Natural killer cell (primary cell): Measurements from ENCODE around the gene PUS1. TPM values are rescaled to one million over a fixed set of nuclear protein-coding genes. Genes with fewer than 3 reads are reported as not detected.

Experiments
- ATAC-seq, 3 donors: fragments of 150-1000 bp in 2 of 3; fragments of 200-7000 bp in 1 of 3; cut with Tn5 transposase; 1 replicate in 1 of 3; 2 replicates in 2 of 3; pipeline ENCODE4 v1.10.0; 2021; ENCODE audit warnings: mild to moderate bottlenecking in 2 of 3, moderate library complexity in 2 of 3
- DNase-seq, 2 donors: peaks; one replicate each; pipeline versions ENCODE4 v3.0.0 to v3.0.0-alpha.2; 2013 to 2021; ENCODE audit warnings: mixed read lengths in 1 of 2
- H3K27ac ChIP-seq: one replicate; pipeline ENCODE4 v1.5.1; 2013; ENCODE audit warnings: mild to moderate bottlenecking, low read length
- H3K27me3 ChIP-seq: one replicate; pipeline ENCODE4 v1.6.1; 2013; ENCODE audit warnings: low read length; ENCODE audit not compliant: control insufficient read depth, insufficient read depth
- H3K36me3 ChIP-seq: one replicate; pipeline ENCODE4 v1.6.1; 2013; ENCODE audit warnings: low read length; ENCODE audit not compliant: control insufficient read depth, insufficient read depth
- H3K4me1 ChIP-seq: one replicate; pipeline ENCODE4 v1.6.1; 2013; ENCODE audit warnings: low read length; ENCODE audit not compliant: control insufficient read depth, insufficient read depth
- H3K4me3 ChIP-seq: one replicate; pipeline ENCODE4 v1.5.1; 2013; ENCODE audit warnings: low read length
- H3K9me3 ChIP-seq: one replicate; pipeline ENCODE4 v1.6.1; 2013; ENCODE audit warnings: low read length; ENCODE audit not compliant: control insufficient read depth, insufficient read depth
- H3K27ac Mint-ChIP-seq, 2 donors: one replicate each; pipeline ENCODE4 v1.8.0; 2022; ENCODE audit warnings: mild to moderate bottlenecking in 2 of 2, mixed read lengths in 2 of 2, moderate library complexity in 1 of 2
- H3K27me3 Mint-ChIP-seq, 2 donors: one replicate each; pipeline ENCODE4 v1.8.0; 2022; ENCODE audit warnings: low read depth in 2 of 2, mixed read lengths in 2 of 2
- H3K36me3 Mint-ChIP-seq: one replicate; pipeline ENCODE4 v1.8.0; 2022; ENCODE audit warnings: mixed read lengths
- H3K4me1 Mint-ChIP-seq, 2 donors: one replicate each; pipeline ENCODE4 v1.8.0; 2022; ENCODE audit warnings: mixed read lengths in 2 of 2
- H3K4me3 Mint-ChIP-seq: one replicate; pipeline ENCODE4 v1.8.0; 2022; ENCODE audit warnings: mild to moderate bottlenecking, moderate library complexity, mixed read lengths
- H3K9me3 Mint-ChIP-seq, 2 donors: one replicate each; pipeline ENCODE4 v1.8.0; 2022; ENCODE audit warnings: mixed read lengths in 2 of 2
- CTCF ChIP-seq: fragments of 200-600 bp; IDR thresholded peaks from one replicate; pipeline ENCODE4 v1.8.0; 2022; ENCODE audit warnings: antibody characterized with exemption
- WGBS: methylation state at CpG from one replicate; pipeline ENCODE4 v1.1.7; 2013; ENCODE audit warnings: missing lambda C conversion rate; ENCODE audit not compliant: insufficient coverage; 5-methylcytosine and 5-hydroxymethylcytosine counted together
- intact Hi-C: fragments of 100-400 bp; cut with micrococcal nuclease; formaldehyde crosslinking; loops from one replicate; pipeline ENCODE4 v1.14.2; 2022
- total RNA-seq, 4 donors: library from RNA; stranded (reverse); fragments of 120-200 nt in 1 of 4; gene quantifications; one replicate each; pipeline versions ENCODE4 v1.2.3 to v1.2.4, GENCODE V29; 2013 to 2022

The PUS1 gene
- total RNA-seq, 3 donors from 2014 or later (not counting 1 experiment from before 2014, with no cell fraction given): 16.9 to 21.9 (median 20.6) TPM

GRCh38 chr12:131908092-131909080, 20.7 kb upstream of the PUS1 start:
- H3K9me3 ChIP-seq: no peaks in the 10 kb centered on the region
- no peak overlapping the region for H3K4me3 ChIP-seq
- Mint-ChIP-seq H3K27ac (no peak overlapping the region), H3K4me1 (peaks cover 0 to 13% of the 10 kb centered on the region in 2 donors), H3K27me3 (no peaks in the 10 kb centered on the region), H3K36me3 (no peaks in the 10 kb centered on the region), H3K4me3 (no peak overlapping the region), H3K9me3 (no peaks in the 10 kb centered on the region)
- no peak overlapping the region for H3K27ac ChIP-seq
- no peak for TF ChIP-seq CTCF
- WGBS: 98% methylated on average over 96 of the region's 96 CpGs
- no peak for ATAC-seq
- H3K36me3 ChIP-seq: peaks cover 25% of the 10 kb centered on the region
- H3K4me1 ChIP-seq: peaks cover 5% of the 10 kb centered on the region
- no peaks in the 10 kb centered on the region for H3K27me3 ChIP-seq
- no peak for DNase-seq
- intact Hi-C loops: no loop called here

GRCh38 chr12:131909081-131909751, 19.9 kb upstream of the PUS1 start:
- Histone ChIP-seq H3K27me3 (no peaks in the 10 kb centered on the region), H3K4me3 (no peak overlapping the region), H3K4me1 (peaks cover 5% of the 10 kb centered on the region), H3K36me3 (peaks cover 28% of the 10 kb centered on the region), H3K27ac (no peak overlapping the region), H3K9me3 (no peaks in the 10 kb centered on the region)
- intact Hi-C loops: no loop called here
- no peak overlapping the region for H3K4me3 Mint-ChIP-seq
- H3K4me1 Mint-ChIP-seq: peaks cover 0 to 7% of the 10 kb centered on the region in 2 donors
- no peaks in the 10 kb centered on the region for H3K9me3 Mint-ChIP-seq
- TF ChIP-seq CTCF: no peak
- DNase-seq (no peak), ATAC-seq (no peak)
- no peaks in the 10 kb centered on the region for H3K36me3 Mint-ChIP-seq
- no peak overlapping the region for H3K27ac Mint-ChIP-seq
- WGBS: 98% methylated on average over 61 of the region's 61 CpGs
- H3K27me3 Mint-ChIP-seq: no peaks in the 10 kb centered on the region

GRCh38 chr12:131909752-131910219, 19.3 kb upstream of the PUS1 start:
- Histone ChIP-seq H3K9me3 (no peaks in the 10 kb centered on the region), H3K27me3 (no peaks in the 10 kb centered on the region), H3K4me1 (peaks cover 5% of the 10 kb centered on the region), H3K27ac (no peak overlapping the region), H3K36me3 (peaks cover 33% of the 10 kb centered on the region), H3K4me3 (no peak overlapping the region)
- ATAC-seq (no peak), DNase-seq (no peak)
- 95% methylated on average over 26 of the region's 26 CpGs for WGBS
- H3K27me3 Mint-ChIP-seq: no peaks in the 10 kb centered on the region
- intact Hi-C loops: no loop called here
- H3K4me3 Mint-ChIP-seq: no peak overlapping the region
- no peak for TF ChIP-seq CTCF
- H3K4me1 Mint-ChIP-seq: peaks cover 0 to 7% of the 10 kb centered on the region in 2 donors
- no peak overlapping the region for H3K27ac Mint-ChIP-seq
- H3K36me3 Mint-ChIP-seq: no peaks in the 10 kb centered on the region
- H3K9me3 Mint-ChIP-seq: no peaks in the 10 kb centered on the region
